NCI-H2171 treated with DMSO at 0.1 percent for 48 hours (cell line): Measurements from ENCODE around the gene CEBPG.

Experiments used
- DNase-seq: peaks from one replicate; lab custom pipeline; 2025; lab: John Stamatoyannopoulos, UW

The CEBPG gene

DNA sequence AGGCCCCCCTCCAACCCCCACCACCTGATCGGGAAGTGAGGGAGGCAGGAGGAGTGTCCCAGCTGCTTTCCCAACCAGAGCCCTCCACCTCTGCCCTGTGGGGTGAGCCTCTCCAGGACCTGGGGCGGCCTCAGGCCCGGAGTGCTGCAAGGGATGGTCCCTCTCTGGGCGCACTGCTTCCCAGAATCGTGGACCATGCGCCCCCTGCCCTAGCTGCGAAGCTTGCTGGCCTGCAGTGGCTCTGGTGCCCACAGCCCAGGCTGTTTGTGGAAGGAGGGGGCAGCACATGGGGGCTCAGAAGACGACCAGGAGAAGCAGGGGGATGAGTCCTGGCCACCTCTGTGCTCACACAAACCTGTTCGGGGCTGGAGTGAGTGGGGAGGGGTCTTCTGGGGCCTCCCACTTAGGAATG lies 33.6 kb downstream of the CEBPG start:
- DNase-seq: no peak

DNA sequence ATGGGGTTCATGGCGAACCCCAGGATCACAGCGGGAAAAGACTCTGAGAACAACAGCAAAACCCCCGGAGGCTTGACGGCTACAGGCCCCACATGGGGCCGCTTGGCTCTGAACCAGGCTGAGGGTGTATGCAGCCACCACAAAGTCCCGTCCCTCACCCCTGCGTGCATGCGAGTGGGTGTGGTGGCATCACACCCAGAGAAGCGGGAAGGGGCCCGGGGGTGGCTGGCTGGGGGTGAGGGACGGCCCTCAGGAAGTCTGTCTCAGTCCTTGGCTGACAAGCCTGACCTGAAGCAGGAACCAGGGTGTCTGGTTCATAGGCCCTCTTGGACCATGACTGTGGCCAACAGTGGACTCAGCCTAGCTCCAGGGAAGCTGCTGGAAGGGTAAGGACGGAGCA lies 34.2 kb downstream of the CEBPG start:
- no peak for DNase-seq

DNA sequence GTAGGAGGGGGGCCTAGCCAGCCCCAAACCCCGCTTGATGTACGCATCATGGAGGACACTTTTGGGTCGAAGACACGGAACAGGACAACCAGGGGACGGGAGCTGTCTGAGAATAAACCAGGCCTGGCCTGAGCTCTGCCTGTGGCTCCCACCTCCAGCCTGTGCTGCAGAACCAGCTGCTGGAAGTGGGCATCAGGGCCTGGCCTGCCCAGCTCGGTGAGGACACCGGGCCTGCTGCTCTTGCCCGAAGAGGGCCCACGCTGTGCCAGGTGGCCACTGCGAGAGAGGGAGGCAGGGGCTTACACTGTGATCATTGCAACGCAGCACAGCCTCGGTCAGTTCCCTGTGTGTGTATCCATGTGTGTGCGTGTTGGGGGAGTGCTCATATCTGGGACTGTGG lies 34.6 kb downstream of the CEBPG start:
- DNase-seq: no peak

DNA sequence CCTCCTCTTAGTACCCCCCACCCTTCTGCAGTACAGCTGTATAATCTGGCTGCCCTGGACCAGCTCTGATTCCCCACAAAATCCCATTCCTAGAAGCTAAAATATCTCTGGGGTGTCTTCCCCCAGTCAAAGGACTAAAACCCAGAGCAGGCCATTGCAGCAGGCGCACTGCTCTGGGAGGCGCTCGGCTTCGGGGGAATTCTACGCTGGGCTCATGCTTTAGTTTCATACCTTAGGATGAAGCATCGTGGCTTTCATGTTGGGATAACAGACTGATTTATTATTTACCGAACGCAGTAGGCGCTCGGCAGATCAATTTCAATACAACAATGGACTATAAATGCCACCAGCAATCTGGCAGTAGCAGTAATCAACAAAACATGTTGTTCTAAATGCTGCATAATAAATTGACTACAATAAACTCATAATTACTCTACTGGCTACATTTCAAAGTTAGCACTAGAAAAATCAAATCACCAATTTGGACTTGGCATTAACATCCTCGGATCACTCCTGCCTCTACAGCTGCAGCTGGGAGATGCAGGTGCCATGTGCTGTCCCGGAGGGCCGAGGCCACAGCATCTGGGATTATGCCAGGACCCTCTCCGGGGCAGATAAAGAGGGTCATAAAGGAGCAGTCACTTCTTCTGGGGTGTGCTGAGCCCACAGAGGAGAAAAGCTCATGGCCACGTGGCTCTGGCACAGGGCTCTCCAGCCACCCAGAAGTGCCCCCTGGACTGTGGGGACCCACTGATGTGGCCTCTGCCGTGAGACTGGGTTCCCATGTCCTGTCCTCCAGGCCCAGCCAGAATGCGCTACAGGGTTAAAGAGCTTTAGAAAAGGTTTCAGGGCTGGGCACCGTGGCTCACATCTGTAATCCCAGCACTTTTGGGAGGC lies 35.3 kb downstream of the CEBPG start:
- DNase-seq: no peak

DNA sequence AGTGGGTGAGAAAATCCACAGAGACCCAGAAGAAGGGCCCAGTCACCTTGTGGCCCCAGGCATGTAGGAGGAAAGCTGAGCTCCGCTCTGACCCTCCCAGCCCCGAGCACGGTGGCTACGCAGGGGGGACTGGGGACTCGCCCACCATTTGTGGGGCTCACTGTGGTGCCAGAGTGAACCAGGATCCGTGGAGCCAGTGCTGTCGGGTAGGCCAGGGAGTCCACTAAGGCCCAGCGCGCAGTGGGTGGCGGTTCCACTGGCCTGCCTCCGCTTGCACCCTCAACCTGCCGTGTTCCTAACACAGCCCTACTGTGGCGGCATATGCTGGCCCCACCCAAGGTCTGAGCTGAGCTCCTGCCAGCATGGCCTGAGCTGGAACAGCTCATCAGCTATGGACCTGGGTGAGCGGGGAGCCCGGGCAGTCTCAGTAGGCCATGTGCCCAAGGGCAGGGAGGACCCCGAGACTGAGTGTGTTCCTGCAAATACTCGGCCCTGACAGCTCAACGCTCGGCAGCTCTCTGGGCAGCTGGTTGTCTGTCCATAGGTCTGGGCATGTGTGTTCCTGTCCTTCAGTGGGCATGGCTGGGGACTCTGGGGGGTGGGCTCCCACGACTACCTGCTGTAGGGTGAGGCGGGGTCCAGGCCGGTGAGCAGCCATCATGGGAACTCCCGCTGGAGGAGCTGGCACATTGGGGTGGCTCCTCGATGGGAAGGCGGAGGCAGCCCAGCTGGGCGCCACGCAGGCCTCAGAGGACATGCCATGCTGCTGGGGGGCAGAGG lies 36.6 kb downstream of the CEBPG start:
- no peak for DNase-seq

DNA sequence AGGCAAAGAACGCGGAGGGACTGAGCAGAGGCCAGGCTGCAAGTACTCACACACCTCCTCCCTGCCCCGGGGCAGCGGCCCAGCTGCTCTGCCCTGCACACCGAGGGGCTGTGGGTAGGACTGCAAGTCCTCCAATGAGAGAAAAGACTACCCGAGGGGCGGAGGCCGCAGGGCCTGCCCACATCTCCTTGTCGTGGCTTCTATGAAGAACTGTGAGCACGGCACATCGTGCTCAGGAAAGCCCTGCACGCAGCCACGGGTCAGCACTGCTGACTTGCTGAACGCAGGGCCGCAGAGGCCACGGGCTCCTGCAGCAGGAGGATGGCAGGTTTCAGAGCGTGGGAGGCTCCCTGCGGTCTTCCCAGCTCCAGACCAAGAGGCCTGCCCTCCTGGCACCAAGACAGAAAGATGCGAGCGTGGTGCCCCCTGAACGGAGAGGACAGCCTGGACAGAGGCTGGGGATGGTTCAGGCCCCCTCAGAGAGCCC lies 37.4 kb downstream of the CEBPG start:
- DNase-seq: no peak

DNA sequence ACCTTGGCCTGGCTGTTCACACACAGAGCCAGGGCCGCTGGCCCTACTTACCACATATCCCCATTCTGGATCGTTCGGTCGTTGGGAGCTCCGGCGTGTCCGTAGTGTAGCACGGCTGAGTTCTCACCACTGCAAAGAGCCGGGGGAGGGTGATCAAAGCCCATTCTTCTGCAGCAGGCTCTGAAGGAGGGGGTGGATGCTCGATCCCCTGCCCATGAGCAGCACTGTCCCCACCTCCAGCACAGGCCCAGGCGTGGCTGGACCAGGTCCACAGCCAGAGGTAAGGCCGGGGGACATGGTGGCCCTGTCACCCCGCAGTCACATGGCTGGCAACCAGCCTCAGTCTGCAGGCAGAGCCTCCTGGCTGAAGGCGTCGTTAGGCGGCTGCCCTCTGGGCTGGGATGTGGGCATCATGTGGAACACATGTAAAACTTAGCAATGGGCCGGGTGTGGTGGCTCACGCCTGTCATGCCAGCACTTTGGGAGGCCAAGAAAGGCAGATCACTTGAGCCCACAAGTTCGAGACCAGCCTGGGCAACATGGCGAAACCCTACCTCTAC lies 38.2 kb downstream of the CEBPG start:
- DNase-seq: no peak

DNA sequence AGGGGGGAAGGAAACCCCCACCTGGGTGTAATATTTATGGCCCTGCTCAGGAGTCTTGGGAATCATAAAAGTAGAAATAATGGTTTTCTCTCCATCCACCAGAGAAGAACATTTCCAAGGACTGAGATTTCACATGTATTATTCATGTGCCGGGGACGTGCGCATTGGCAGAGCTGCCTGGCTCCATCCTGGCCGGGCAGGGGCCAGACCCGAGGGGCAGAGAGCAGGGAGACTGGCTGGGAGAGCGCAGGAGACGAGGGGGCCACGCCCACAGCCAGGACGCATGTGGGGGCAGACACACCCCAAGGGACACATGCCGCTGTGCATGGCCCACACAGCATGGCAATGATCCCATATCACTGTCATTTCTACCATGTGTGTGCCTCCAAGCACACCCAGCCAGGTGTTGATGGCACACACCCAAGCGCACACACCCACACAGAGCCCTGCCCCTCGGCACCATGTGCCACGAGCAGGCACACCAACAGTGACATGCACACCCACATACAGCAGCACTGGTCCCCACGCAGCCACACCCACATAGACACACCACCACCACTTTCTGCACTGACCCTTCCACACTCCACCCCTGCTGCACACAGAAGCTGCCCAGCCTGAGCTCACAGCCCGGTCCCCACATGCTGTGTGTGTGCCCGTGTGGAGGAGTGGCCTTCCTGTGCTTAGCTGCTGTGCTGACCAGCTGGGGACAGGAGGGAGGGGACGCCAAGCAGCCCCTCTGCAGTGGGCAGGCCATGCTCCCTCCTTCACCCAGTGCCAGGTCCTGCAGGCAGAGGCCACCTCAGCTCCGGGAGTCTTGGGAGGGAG lies 39.3 kb downstream of the CEBPG start:
- DNase-seq: no peak

DNA sequence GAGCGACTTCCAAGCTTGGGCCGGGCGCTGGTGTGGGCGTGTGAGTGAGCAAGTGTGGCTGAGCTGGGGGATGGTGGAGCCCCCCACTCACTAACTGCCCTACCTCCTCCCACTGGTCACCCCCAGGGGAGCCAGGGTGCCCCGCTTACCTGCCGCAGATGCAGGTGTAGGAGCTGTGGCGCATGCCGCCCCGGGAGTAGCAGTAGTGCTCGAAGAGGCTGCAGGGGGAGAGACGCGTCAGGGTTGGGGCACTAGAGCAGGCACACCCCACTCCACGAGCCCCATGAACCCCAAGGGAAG lies 39.9 kb downstream of the CEBPG start:
- no peak for DNase-seq

DNA sequence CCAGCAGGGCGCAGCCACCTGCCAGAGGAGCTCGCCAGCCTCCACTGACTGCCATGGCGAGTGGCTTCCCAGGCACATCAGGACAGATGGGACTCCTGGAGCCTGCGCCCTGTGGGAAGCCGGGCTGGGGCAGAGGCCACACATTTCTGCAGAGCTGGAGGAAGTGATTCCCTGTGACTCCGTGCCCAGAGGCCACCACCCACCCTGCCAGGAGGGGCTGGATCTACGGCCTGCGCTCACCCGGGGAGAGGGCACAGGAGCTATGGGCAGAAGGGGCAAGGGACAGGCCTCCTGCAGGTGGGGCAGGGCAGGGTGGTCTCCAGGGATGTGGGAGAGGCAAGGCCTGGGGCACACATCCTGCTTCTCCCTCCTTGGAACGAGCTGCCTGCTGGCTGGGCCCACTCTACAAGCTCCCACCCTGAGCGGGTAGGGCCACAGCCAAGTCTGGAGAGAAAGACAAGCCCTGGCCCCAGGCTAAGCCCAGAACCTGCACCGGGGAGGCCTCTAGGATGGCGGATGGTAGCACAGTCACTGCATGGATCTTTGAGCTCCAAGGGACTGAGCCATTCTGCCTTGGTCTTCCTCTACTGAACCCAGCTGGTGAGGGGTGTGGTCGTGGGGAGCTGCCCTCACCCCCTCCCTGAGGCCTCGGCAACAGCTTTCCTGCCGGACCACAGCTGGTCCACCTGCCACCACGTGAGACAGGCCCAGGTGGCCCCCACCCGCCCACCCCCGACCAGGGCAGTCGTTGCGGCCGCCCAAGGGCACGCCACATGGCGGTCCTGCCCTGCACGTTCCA lies 40.6 kb downstream of the CEBPG start:
- no peak for DNase-seq

DNA sequence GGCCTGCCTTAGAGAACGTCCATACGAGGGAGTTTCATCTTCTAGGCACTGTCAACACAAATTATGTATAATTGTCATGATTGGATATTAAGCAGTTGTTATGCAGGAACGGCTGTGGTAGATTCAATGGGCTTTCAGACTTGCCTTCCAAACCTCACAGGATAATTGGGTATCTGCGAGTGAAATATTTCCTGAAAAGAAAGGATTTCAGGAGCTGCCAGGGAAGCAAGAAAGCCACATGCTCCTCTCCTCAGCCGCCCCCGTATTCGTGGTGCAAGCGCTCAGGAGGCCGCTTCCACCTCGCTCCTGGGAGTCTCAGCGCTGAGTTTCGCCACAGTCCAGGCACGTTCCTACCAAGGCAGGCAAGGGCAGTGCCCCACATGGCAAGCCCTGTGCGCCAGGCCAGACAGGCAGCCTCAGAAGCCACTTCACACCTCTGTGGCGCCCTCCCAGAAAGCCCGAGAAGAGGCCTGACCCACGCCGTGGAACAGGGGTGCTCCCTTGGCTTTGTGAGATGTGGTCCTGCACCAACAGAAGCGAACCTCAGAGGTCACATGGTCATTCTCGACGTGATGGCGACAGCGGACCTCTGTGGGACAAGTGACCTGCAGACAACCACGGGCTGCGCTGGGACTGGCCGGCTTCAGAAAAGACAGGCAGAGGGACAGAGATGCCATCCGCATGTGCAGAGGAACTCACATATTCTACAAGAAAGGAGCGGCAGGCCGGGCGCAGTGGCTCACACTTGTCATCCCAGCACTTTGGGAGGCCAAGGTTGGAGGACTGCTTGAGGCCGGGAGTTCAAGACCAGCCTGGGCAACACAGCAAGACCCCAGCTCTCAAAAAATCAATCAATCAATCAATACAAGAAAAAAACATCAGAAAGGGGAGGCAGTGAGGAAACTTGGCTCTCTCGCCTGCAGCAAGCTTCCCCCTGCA lies 41.4 kb downstream of the CEBPG start:
- no peak for DNase-seq

DNA sequence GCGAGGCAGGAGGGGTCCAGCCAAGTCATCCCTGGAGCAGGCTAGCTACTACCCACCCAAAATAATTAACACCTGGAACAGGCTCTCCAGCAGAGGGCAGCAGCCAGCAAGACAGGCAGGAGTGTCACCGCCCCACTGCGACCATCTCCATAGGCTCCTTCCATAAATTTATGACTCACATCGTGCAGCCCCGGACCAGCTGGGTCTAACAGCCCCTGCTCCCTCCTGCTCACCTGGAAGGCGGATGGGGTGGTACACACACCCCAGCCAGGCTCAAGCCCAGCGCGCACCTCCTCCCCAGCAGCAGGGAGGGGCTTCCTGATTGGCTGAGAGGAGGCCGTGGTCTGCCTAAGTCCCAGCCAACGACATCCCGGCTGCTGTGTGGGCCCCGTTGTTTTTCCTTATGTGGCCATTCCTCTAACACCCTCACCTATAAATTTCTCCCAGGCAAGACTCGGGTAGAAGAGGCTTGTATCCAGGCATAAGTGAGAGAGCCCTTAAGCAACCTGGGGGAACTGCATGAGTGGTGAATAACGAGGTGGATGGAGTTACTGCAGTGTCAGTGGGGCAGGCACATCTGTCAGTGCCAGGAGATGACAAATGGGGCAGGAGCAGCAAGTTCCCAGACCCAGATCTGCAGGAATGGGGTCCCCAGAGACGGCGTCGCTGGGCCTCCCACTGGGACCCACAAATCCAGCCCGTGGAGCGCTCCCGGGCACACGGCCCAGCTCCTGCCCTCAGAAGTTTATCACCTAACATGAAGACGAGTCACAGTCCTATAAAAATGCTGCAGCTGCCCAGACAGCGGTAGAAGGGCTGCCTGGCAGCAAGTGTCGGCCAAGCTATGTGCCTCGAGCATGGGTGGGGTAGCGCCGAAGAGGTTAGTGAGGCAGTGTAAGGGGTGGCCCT lies 43.1 kb downstream of the CEBPG start:
- DNase-seq: peak; percentile 90

DNA sequence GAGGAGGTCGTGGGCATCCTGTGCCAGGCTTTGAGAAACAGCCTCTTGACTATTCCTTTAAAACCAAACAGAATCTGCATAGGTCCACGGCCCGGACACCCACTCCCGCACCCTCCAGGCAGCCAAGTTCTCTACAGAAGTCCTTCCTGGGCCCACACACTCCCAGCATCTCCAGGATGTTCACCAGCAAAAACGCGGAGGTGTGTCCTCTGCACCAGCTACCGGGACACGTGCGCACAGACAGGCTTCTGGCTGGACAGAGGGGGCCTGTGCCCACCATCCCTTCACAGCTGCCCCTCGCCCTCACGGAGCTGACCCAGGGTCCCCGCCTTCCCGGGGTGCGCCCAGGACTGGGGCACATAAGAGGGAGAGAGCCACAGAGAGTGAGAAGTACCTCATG lies 44.2 kb downstream of the CEBPG start:
- no peak for DNase-seq

DNA sequence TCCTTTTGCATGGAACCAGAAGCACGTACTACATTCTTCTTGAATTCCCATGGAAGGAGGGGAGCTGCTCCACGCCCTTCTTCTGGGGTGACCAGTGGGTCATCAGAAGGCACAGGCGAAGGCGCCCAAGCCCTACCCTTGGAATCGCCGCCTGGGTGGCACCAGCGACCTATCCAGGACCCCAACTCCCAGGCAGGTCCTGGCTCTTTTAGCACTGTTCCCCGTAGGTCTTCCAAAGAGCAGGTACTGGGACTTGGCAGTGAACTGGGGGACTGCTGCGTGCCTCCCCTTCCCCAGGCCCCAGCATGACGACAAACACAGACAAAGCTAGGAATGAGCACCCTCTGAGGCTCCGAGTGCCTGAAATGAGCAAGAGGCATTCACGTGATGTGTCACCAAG lies 45.0 kb downstream of the CEBPG start:
- DNase-seq: no peak

DNA sequence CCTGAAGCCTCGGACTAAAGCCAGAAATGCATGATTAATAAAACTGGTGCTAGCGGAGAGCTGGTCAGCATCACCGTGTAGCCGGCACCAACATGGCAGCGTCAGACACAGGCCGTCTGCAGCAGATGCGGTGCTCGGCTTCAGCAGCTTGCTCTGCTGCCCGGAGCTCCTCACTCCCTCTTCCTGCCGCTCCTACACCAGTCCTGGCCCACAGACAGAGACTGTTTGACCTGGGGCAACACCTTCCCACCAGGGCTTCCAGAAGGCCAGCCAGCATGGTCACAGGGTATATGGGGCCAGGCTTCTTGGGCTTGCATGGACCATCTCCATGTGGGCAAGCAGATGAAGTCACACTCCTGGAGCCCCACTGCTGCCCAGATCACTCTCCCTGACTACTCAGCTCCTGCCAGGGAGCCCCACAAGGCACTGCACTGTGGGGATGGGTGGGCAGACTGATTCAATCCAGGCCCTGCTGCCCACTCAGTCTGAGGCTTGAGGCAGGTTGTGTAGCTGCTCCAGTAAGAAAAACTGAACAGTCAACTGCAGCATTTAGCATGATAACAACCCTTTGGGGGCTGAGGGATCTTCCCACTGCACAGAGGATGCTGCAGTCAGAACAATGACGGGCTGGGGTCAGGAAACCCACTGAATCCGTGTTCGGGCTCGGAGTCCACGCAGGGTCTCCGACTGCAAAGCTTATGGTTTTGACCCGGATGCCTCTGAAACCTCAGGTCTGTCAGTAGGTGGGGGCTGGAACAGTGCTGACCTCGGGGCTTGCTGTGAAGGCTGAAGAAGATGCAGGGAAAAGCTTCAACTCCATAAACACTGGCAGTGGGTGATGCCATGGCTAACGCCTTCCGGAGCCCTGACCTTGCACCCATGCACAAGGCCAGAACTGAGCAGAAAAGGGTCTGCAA lies 45.6 kb downstream of the CEBPG start:
- DNase-seq: no peak

DNA sequence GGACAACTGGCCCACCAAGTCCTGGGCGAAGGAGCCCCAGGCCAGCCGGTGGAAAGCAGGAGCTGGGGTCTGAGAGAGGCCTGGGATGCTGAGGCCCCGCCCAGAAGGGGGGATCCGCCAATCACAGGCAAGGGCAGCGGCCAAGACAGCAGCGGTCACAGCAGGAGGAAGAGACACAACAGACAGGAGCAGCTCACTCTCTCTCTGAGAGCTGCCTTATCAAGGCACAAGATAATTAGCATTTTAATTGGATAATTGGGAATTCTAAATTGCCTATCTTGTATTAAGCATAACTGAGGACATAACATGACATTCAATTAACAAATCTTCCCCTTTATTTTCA lies 46.2 kb downstream of the CEBPG start:
- DNase-seq: no peak

DNA sequence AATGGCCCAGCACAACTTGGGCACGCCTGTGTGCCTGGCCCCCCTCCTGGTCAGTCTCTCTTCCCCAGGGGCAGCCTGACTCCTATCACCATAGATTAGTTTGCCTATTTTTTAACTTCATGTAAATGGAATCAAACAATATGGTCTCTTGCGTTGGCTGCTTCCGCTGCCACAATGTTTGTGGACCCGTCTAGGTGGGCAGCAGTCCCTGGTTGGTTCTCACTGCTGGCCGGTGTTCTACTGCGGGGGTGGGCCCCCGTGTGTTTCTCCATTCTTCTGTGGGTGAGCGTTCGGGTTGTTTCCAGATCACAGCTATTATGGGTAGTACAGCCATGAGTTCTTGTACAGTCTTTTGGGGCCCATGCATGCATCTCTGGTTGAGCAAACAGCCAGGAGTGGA lies 47.3 kb downstream of the CEBPG start:
- no peak for DNase-seq

DNA sequence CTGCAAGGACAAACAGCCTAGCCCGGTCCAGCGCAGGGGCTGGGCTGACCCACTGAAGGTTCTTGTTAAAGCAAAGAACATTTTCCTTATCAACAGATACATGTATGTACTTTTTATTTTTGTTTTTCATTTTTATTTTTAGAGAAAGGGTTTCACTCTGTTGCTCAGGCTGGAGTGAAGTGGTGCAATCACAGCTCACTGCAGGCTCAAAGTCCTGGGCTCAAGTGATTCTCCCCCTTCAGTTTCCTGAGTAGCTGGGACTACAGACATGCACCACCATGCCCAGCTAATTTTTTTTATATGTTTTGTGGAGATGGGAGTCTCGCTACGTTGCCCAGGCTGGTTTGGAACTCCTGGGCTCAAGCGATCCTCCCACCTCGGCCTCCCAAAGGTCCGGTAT lies 47.9 kb downstream of the CEBPG start:
- no peak for DNase-seq
